HepG2 (cell line): Measurements from ENCODE around the gene KAZN. TPM values are rescaled to one million over a fixed set of nuclear protein-coding genes. Genes with fewer than 3 reads are reported as not detected.

Experiments used
- ATF1 ChIP-seq: IDR thresholded peaks from 2 replicates; pipeline ENCODE4 v1.6.1; 2016; ENCODE audit warnings: mild to moderate bottlenecking, control low read depth
- BCL6 ChIP-seq: IDR thresholded peaks from 2 replicates; pipeline ENCODE4 v1.6.1; 2016; ENCODE audit warnings: missing genetic modification reagents, missing compliant biosample characterization
- CREB1 ChIP-seq, 2 experiments: fragments of 450-650 bp in 1 of 2; IDR thresholded peaks; 2 replicates each; pipeline ENCODE4 v1.6.1; 2016 to 2017; ENCODE audit warnings: control low read depth in 1 of 2, mild to moderate bottlenecking in 1 of 2, missing compliant biosample characterization in 1 of 2, missing genetic modification characterization in 1 of 2
- CREM ChIP-seq, 2 experiments: sonication (generic) in 1 of 2; formaldehyde crosslinking in 1 of 2; IDR thresholded peaks; 2 replicates each; pipeline versions ENCODE4 v1.4.0 to v1.6.1; 2016 to 2020; ENCODE audit warnings: antibody characterized with exemption in 1 of 2, mild to moderate bottlenecking in 1 of 2, missing genetic modification reagents in 1 of 2
- ETV5 ChIP-seq: IDR thresholded peaks from 2 replicates; pipeline ENCODE4 v1.6.1; 2018; ENCODE audit warnings: missing biosample characterization, missing genetic modification reagents, inconsistent platforms, borderline replicate concordance
- GATAD2A ChIP-seq: IDR thresholded peaks from 2 replicates; pipeline ENCODE4 v1.6.1; 2016
- HMG20A ChIP-seq: IDR thresholded peaks from 2 replicates; pipeline ENCODE4 v1.6.1; 2016; ENCODE audit warnings: borderline replicate concordance
- HOXA9 ChIP-seq: sonication (generic); formaldehyde crosslinking; IDR thresholded peaks from 2 replicates; pipeline ENCODE4 v1.8.1; 2022; ENCODE audit warnings: missing genetic modification reagents, mild to moderate bottlenecking, moderate library complexity, borderline replicate concordance
- KLF16 ChIP-seq, 2 experiments: sonication (generic) in 1 of 2; formaldehyde crosslinking in 1 of 2; IDR thresholded peaks; 2 replicates each; pipeline versions ENCODE4 v1.6.1 to v1.8.0; 2016 to 2023; ENCODE audit warnings: missing genetic modification reagents in 2 of 2, missing compliant biosample characterization in 1 of 2
- MAFK ChIP-seq, 2 experiments: IDR thresholded peaks in 1 of 2; conservative IDR thresholded peaks in 1 of 2; 2 replicates each; pipeline ENCODE4 v1.6.1; 2011; ENCODE audit warnings: improper control_type of control experiment in 2 of 2, low read length in 2 of 2
- NFE2L1 ChIP-seq: sonication (generic); formaldehyde crosslinking; IDR thresholded peaks from 2 replicates; pipeline ENCODE4 v1.4.0; 2020; ENCODE audit warnings: missing genetic modification reagents, mild to moderate bottlenecking, borderline replicate concordance
- NRL ChIP-seq: sonication (generic); formaldehyde crosslinking; IDR thresholded peaks from 2 replicates; pipeline ENCODE4 v1.5.0; 2020; ENCODE audit warnings: missing genetic modification reagents, mild to moderate bottlenecking, moderate library complexity, borderline replicate concordance
- RFXANK ChIP-seq: IDR thresholded peaks from 2 replicates; pipeline ENCODE4 v1.6.1; 2016
- TEAD3 ChIP-seq: optimal IDR thresholded peaks from 2 replicates; pipeline ENCODE3; 2016; ENCODE audit warnings: borderline replicate concordance
- ZNF12 ChIP-seq: sonication (generic); formaldehyde crosslinking; IDR thresholded peaks from 2 replicates; pipeline ENCODE4 v1.5.0; 2020; ENCODE audit warnings: missing genetic modification reagents
- ZNF713 ChIP-seq: sonication (generic); formaldehyde crosslinking; IDR thresholded peaks from 2 replicates; pipeline ENCODE4 v1.4.0; 2020; ENCODE audit warnings: mild to moderate bottlenecking, missing genetic modification reagents
- polyA plus RNA-seq, 8 experiments: library from polyadenylated mRNA; depleted of rRNA in 3 of 8; stranded (reverse) in 7 of 8; unstranded in 1 of 8; fragments of >200 nt; fragmentation: Illumina TruSeq in 4 of 8; extraction: Trizol in 4 of 8; gene quantifications; 2 replicates each; pipeline versions ENCODE4 v1.2.1 to v1.2.3, GENCODE V29; 2011 to 2016; ENCODE audit warnings: low read depth in 4 of 8, missing spikeins in 1 of 8, mixed read lengths in 1 of 8; ENCODE audit not compliant: insufficient read depth in 1 of 8
- total RNA-seq, 5 experiments: library from RNA; depleted of rRNA; stranded (reverse); fragments of >200 nt; fragmentation: Illumina TruSeq; extraction: Trizol; gene quantifications; 2 replicates each; pipeline ENCODE4 v1.2.3, GENCODE V29; 2016; ENCODE audit warnings: low read depth in 1 of 5
- TF ChIP-seq, protein P1 (sequence below): sonication (generic); formaldehyde crosslinking; IDR thresholded peaks from 2 replicates; pipeline ENCODE4 v1.8.1; 2023; ENCODE audit warnings: missing genetic modification reagents, inconsistent platforms, borderline replicate concordance
- TF ChIP-seq, protein P2 (sequence below): IDR thresholded peaks from 2 replicates; pipeline ENCODE4 v1.4.0; 2020; ENCODE audit warnings: mild to moderate bottlenecking, missing genetic modification reagents
- TF ChIP-seq, protein P3 (sequence below): sonication (generic); formaldehyde crosslinking; IDR thresholded peaks from 2 replicates; pipeline ENCODE4 v1.8.0; 2022; ENCODE audit warnings: missing genetic modification reagents, mild to moderate bottlenecking, inconsistent platforms, borderline replicate concordance
- TF ChIP-seq, protein P4 (sequence below): sonication (generic); formaldehyde crosslinking; IDR thresholded peaks from 2 replicates; pipeline ENCODE4 v1.8.1; 2022; ENCODE audit warnings: low read depth, mild to moderate bottlenecking, missing genetic modification reagents

KAZN gene
- total and polyA plus RNA-seq, 2 of the 13 experiments (the other 11 are each of a cell fraction or from before 2014, with no cell fraction given), result 10.4 to 13.5 TPM

DNA sequence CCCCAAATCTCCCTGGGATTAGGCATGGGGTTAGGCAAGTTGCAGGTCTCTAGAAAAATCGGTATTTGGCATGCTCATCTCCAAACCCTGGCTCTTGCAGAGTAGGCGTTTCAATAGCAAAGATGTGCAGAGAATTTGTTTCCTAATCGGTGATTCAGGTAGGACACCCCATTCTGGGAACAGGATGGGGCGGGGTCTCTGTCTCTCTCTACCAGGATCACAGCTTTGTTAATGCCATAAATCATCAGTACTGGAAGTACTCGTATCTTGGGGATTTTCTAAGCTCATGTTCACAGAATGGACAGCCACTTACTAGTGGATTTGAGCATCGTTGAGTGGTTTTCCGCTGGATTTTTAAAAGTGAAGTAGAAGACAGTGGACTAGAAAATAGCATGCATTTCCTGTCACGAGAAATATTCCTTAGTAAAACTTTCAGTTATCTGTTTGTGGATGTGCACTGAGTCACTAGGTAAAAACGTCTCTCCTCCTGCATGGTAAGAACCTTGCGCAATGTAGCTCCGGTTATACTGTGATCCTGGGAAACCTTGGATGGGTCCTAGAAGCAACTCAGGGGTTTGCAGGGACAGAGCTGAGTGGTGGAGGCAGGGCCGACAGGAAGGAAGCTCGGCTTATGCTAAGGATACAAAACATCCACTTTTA lies 560.2 kb downstream of the KAZN start (continued):
- TF ChIP-seq CREB1 (IDR thresholded peaks at IDR 0.05) (no peak), CREB1 (CRISPR knock-in tag; IDR thresholded peaks at IDR 0.05) (no peak), NFE2L1 (CRISPR knock-in tag) (no peak), BCL6 (CRISPR knock-in tag) (peak; percentile 26; the same call in 1 of the 2 replicates), ATF1 (CRISPR knock-in tag) (no peak), HOXA9 (CRISPR knock-in tag) (no peak), KLF16 (CRISPR knock-in tag; IDR thresholded peaks at IDR 0.05) (no peak), ETV5 (CRISPR knock-in tag) (peak; percentile 27; the same call in 1 of the 2 replicates), MAFK (conservative IDR thresholded peaks at IDR 0.05 in 1 of 2, IDR thresholded peaks at IDR 0.05 in 1 of 2; ENCODE audit: low read length in 2 of 2) (no peak), NRL (CRISPR knock-in tag) (no peak), TEAD3 (CRISPR knock-in tag) (no peak), ZNF713 (no peak), GATAD2A (CRISPR knock-in tag) (peak; percentile 77), CREM (IDR thresholded peaks at IDR 0.05) (no peak), CREM (CRISPR knock-in tag; IDR thresholded peaks at IDR 0.05) (no peak), ZNF12 (peak; percentile 55; the same call in 1 of the 2 replicates), HMG20A (CRISPR knock-in tag) (peak; percentile 16; the same call in 1 of the 2 replicates), RFXANK (no peak)
- TF ChIP-seq, protein P1, sequence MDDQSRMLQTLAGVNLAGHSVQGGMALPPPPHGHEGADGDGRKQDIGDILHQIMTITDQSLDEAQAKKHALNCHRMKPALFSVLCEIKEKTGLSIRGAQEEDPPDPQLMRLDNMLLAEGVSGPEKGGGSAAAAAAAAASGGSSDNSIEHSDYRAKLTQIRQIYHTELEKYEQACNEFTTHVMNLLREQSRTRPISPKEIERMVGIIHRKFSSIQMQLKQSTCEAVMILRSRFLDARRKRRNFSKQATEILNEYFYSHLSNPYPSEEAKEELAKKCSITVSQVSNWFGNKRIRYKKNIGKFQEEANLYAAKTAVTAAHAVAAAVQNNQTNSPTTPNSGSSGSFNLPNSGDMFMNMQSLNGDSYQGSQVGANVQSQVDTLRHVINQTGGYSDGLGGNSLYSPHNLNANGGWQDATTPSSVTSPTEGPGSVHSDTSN (CRISPR knock-in tag), result no peak
- TF ChIP-seq, protein P2, sequence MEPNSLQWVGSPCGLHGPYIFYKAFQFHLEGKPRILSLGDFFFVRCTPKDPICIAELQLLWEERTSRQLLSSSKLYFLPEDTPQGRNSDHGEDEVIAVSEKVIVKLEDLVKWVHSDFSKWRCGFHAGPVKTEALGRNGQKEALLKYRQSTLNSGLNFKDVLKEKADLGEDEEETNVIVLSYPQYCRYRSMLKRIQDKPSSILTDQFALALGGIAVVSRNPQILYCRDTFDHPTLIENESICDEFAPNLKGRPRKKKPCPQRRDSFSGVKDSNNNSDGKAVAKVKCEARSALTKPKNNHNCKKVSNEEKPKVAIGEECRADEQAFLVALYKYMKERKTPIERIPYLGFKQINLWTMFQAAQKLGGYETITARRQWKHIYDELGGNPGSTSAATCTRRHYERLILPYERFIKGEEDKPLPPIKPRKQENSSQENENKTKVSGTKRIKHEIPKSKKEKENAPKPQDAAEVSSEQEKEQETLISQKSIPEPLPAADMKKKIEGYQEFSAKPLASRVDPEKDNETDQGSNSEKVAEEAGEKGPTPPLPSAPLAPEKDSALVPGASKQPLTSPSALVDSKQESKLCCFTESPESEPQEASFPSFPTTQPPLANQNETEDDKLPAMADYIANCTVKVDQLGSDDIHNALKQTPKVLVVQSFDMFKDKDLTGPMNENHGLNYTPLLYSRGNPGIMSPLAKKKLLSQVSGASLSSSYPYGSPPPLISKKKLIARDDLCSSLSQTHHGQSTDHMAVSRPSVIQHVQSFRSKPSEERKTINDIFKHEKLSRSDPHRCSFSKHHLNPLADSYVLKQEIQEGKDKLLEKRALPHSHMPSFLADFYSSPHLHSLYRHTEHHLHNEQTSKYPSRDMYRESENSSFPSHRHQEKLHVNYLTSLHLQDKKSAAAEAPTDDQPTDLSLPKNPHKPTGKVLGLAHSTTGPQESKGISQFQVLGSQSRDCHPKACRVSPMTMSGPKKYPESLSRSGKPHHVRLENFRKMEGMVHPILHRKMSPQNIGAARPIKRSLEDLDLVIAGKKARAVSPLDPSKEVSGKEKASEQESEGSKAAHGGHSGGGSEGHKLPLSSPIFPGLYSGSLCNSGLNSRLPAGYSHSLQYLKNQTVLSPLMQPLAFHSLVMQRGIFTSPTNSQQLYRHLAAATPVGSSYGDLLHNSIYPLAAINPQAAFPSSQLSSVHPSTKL (CRISPR knock-in tag), result peak; percentile 62
- TF ChIP-seq, protein P3, sequence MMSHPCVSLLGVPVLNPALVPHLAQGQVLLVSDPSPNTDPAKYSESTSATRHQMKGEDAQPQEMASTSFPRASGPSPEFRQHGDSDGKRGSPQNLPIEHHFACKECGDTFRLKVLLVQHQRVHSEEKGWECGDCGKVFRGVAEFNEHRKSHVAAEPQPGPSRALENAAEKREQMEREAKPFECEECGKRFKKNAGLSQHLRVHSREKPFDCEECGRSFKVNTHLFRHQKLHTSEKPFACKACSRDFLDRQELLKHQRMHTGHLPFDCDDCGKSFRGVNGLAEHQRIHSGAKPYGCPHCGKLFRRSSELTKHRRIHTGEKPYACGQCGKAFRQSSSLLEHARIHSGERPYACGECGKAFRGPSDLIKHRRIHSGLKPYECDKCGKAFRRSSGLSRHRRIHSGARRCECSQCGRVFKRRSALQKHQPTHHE (CRISPR knock-in tag), result no peak
- TF ChIP-seq, protein P4, sequence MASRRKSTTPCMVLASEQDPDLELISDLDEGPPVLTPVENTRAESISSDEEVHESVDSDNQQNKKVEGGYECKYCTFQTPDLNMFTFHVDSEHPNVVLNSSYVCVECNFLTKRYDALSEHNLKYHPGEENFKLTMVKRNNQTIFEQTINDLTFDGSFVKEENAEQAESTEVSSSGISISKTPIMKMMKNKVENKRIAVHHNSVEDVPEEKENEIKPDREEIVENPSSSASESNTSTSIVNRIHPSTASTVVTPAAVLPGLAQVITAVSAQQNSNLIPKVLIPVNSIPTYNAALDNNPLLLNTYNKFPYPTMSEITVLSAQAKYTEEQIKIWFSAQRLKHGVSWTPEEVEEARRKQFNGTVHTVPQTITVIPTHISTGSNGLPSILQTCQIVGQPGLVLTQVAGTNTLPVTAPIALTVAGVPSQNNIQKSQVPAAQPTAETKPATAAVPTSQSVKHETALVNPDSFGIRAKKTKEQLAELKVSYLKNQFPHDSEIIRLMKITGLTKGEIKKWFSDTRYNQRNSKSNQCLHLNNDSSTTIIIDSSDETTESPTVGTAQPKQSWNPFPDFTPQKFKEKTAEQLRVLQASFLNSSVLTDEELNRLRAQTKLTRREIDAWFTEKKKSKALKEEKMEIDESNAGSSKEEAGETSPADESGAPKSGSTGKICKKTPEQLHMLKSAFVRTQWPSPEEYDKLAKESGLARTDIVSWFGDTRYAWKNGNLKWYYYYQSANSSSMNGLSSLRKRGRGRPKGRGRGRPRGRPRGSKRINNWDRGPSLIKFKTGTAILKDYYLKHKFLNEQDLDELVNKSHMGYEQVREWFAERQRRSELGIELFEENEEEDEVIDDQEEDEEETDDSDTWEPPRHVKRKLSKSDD (CRISPR knock-in tag), result no peak
